Spleen (tissue), 11 donors: ENCODE data around the gene AGBL1. TPM values are rescaled to one million over a fixed set of nuclear protein-coding genes. Genes with fewer than 3 reads are reported as not detected.

ENCODE experiments used
- DNase-seq: peaks from one replicate; pipeline ENCODE4 v3.0.0-alpha.2; 2020
- H3K27ac ChIP-seq, 8 donors: fragments of 200-600 bp; sonication (generic) in 7 of 8; 1 replicate in 4 of 8; 2 replicates in 4 of 8; pipeline versions ENCODE4 v1.5.0 to v1.8.0; 2016 to 2021; ENCODE audit warnings: inconsistent platforms in 4 of 8, mild to moderate bottlenecking in 4 of 8, moderate library complexity in 1 of 8
- H3K27me3 ChIP-seq, 7 donors: fragments of 200-600 bp; sonication (generic) in 6 of 7; replicated peaks in 1 of 7; 1 replicate in 4 of 7; 2 replicates in 3 of 7; pipeline versions ENCODE4 v1.5.0 to v1.8.0; 2016 to 2021; ENCODE audit warnings: inconsistent platforms in 3 of 7, mild to moderate bottlenecking in 1 of 7
- H3K36me3 ChIP-seq, 6 donors: fragments of 200-600 bp; sonication (generic) in 5 of 6; 1 replicate in 4 of 6; 2 replicates in 2 of 6; pipeline versions ENCODE4 v1.5.0 to v1.8.0; 2016 to 2021; ENCODE audit warnings: inconsistent platforms in 2 of 6
- H3K4me1 ChIP-seq, 6 donors: fragments of 200-600 bp; sonication (generic) in 5 of 6; 1 replicate in 3 of 6; 2 replicates in 3 of 6; pipeline versions ENCODE4 v1.5.0 to v1.8.0; 2016 to 2021; ENCODE audit warnings: inconsistent platforms in 3 of 6
- H3K4me3 ChIP-seq, 8 donors: fragments of 200-600 bp; sonication (generic) in 7 of 8; 1 replicate in 4 of 8; 2 replicates in 4 of 8; pipeline versions ENCODE4 v1.5.0 to v1.8.0; 2016 to 2021; ENCODE audit warnings: inconsistent platforms in 4 of 8, mild to moderate bottlenecking in 4 of 8, moderate library complexity in 2 of 8
- H3K9me3 ChIP-seq, 8 donors: fragments of 200-600 bp; sonication (generic) in 7 of 8; 1 replicate in 4 of 8; 2 replicates in 4 of 8; pipeline versions ENCODE4 v1.5.0 to v1.8.0; 2016 to 2021; ENCODE audit warnings: inconsistent platforms in 4 of 8
- POLR2A ChIP-seq, 3 donors: fragments of 450-650 bp; IDR thresholded peaks; one replicate each; pipeline ENCODE4 v1.5.1; 2017; ENCODE audit warnings: antibody characterized with exemption in 3 of 3, mild to moderate bottlenecking in 1 of 3
- POLR2AphosphoS5 ChIP-seq, 3 donors: sonication (generic); formaldehyde crosslinking; IDR thresholded peaks; one replicate each; pipeline ENCODE4 v1.5.1; 2017; ENCODE audit warnings: antibody characterized with exemption in 3 of 3
- WGBS, 5 donors: extraction: QIAGEN DNeasy Blood & Tissue Kit in 3 of 5; methylation state at CpG; one replicate each; pipeline versions ENCODE4 v1.1.5 to v1.1.7; 2013 to 2018; 5-methylcytosine and 5-hydroxymethylcytosine counted together
- intact Hi-C: fragments of 100-400 bp; cut with DNase I; formaldehyde crosslinking; loops from one replicate; pipeline ENCODE4 v1.15.0; 2023; ENCODE audit warnings: low total_unique reads
- polyA plus RNA-seq, 3 donors: library from polyadenylated mRNA; stranded (reverse); fragments of 200-250 nt; gene quantifications; one replicate each; pipeline ENCODE4 v1.2.1, GENCODE V29; 2013
- total RNA-seq, 7 donors: library from RNA; depleted of rRNA in 3 of 7; stranded (reverse); fragments of >200 nt in 3 of 7; fragmentation: NEBNext Ultra II Directional in 4 of 7; extraction: Animal tissue kit (Norgen Biotek cat#: 25700) in 4 of 7; gene quantifications; one replicate each; pipeline versions ENCODE4 v1.1.0 to v1.2.1, GENCODE V29; 2016 to 2021
- TF ChIP-seq, protein P1 (sequence below), 11 experiments: fragments of 200-600 bp in 7 of 11; fragments of 450-650 bp in 4 of 11; sonication (generic) in 4 of 11; IDR thresholded peaks in 8 of 11; conservative IDR thresholded peaks in 3 of 11; 1 replicate in 7 of 11; 2 replicates in 4 of 11; pipeline versions ENCODE4 v1.4.0 to v1.8.0; 2016 to 2021; ENCODE audit warnings: antibody characterized with exemption in 11 of 11, inconsistent platforms in 4 of 11, mild to moderate bottlenecking in 1 of 11
- donor health status: healthy with polysubstance abuse.
- donor health status: DM: no; HTN: no; CAD: no; lungs with moderate emphysema.
- donor health status: DM: no; HTN: no; CAD: no.
- donor health status: Bipolar disorder and iron deficiency.
- donor health status: healthy.
- donor health status: DM: no; HTN: no; CAD: no.
- donor health status: DM: yes; HTN: yes; CAD: no.

The AGBL1 gene
- total and polyA plus RNA-seq, 10 donors, result not detected

DNA sequence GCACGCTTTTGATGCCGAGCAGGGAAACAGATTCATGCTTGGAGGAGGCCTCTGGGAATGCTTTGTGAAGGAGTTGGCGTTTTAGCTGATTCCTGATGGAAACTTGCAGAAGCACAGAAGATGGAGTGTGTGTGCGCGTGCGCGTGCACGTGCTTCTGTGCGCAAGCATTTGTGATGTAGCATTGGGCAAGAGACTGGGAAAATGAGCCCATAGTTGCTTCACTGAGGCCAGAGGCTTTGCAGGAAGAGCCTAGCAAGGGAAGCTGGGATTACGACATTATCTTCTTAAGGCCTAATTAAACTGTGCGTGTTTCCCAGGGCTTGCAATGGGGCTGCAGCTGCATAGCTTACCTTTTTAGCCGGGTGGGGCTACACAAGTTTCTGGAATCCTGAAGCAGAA is 18.1 kb upstream of the AGBL1 start:
- no peaks in the 10 kb centered on the region for H3K36me3 ChIP-seq
- no peak for DNase-seq

DNA sequence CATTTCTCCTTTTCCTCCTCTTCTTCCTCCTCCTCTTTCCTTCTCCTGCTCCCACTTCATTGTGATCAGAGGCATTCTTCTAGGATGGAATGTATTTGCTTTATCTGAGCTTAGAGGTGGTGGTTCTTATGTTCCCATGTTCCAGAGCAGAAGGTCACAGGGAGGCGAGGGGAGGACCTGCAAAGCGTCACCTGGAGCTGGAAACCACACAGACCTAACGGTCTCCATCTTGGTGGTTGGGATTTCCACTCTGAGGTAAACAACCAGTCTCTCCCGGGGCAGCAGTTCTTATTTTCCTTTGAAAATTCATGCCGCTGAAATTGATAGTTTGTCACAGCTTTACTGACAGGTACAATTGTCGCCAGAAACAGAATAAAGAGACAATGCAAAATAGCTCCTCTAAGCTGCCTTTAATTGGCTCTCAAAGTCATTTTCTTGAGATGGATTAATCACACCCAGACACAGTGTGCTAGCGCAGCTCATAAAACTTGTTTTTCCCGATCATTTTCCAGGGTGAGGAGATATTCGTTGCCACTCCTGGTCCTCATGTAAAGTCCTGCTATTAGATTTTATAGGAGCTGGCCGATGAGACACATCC is 16.9 kb upstream of the AGBL1 start:
- WGBS, 5 donors, result 73 to 82% (median 75%) methylated on average over 10 of the region's 10 CpGs
- H3K27me3 ChIP-seq, result peaks cover 0 to 26% (median 0%) of the 10 kb centered on the region in 7 donors
- intact Hi-C loops, result no loop called here
- TF ChIP-seq, protein P1, sequence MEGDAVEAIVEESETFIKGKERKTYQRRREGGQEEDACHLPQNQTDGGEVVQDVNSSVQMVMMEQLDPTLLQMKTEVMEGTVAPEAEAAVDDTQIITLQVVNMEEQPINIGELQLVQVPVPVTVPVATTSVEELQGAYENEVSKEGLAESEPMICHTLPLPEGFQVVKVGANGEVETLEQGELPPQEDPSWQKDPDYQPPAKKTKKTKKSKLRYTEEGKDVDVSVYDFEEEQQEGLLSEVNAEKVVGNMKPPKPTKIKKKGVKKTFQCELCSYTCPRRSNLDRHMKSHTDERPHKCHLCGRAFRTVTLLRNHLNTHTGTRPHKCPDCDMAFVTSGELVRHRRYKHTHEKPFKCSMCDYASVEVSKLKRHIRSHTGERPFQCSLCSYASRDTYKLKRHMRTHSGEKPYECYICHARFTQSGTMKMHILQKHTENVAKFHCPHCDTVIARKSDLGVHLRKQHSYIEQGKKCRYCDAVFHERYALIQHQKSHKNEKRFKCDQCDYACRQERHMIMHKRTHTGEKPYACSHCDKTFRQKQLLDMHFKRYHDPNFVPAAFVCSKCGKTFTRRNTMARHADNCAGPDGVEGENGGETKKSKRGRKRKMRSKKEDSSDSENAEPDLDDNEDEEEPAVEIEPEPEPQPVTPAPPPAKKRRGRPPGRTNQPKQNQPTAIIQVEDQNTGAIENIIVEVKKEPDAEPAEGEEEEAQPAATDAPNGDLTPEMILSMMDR (IDR thresholded peaks at IDR 0.05 in 8 of 11, conservative IDR thresholded peaks at IDR 0.05 in 3 of 11), result no peak
- TF ChIP-seq POLR2AphosphoS5 (IDR thresholded peaks at IDR 0.05) (no peak), POLR2A (IDR thresholded peaks at IDR 0.05) (no peak)
- H3K27ac ChIP-seq, result no peak overlapping the region
- DNase-seq, result no peak
- no peaks in the 10 kb centered on the region for H3K36me3 ChIP-seq
- peaks cover 0 to 14% (median 6%) of the 10 kb centered on the region in 8 donors for H3K9me3 ChIP-seq
- no peak overlapping the region for H3K4me3 ChIP-seq
- H3K4me1 ChIP-seq, result no peaks in the 10 kb centered on the region

More for the DNA sequence above, 18.1 kb upstream of the AGBL1 start:
- no peak overlapping the region for H3K4me3 ChIP-seq
- H3K9me3 ChIP-seq, result peaks cover 0 to 3% (median 0%) of the 10 kb centered on the region in 8 donors
- H3K27me3 ChIP-seq, result peaks cover 0 to 26% (median 0%) of the 10 kb centered on the region in 7 donors
- no peak overlapping the region for H3K27ac ChIP-seq
- WGBS, 5 donors, result 80 to 94% (median 88%) methylated on average over 12 of the region's 12 CpGs
- no peak for TF ChIP-seq POLR2A (IDR thresholded peaks at IDR 0.05)
- TF ChIP-seq, protein P1 (IDR thresholded peaks at IDR 0.05 in 8 of 11, conservative IDR thresholded peaks at IDR 0.05 in 3 of 11), result no peak
- no peak for TF ChIP-seq POLR2AphosphoS5 (IDR thresholded peaks at IDR 0.05)
- no peaks in the 10 kb centered on the region for H3K4me1 ChIP-seq
- intact Hi-C loops, result no loop called here

DNA sequence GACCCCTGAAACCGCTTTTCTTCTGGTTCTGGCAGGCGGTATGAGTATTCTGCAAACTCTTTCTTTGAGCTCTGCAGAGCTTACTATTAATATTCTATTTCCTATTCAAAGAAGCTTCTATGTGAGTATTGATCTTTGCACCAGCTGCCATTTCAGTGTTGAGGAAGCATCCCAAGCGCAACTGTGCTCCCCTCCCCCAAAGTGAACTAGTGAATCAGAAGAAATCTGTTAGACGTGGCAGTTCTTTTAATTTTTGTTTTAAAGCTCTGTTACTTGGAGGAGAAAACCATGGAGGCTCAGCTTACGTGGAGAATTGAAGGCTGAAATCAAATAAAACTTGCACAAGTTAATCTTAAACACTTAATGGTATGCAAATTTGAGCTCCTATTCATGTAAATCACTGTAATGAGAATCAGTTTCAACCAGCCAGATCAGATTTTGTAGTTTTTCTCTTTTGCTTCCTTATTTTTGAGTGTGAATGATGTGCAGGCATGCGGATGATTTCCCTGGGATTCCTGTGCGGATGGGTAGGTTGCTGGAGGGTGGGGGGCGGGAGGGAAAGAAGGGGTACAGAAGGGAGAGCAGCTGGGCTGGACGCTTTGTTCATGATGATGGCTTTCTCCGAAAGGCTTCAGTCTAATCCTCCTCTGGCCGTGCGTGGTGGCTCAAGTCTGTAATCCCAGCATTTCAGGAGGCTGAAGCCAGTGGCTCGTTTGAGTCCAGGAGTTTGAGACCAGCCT is 16.1 kb upstream of the AGBL1 start:
- H3K4me1 ChIP-seq, result no peaks in the 10 kb centered on the region
- no peak overlapping the region for H3K27ac ChIP-seq
- no peaks in the 10 kb centered on the region for H3K36me3 ChIP-seq
- no peak overlapping the region for H3K4me3 ChIP-seq
- DNase-seq, result no peak
- TF ChIP-seq, protein P1 (IDR thresholded peaks at IDR 0.05 in 8 of 11, conservative IDR thresholded peaks at IDR 0.05 in 3 of 11), result no peak
- TF ChIP-seq POLR2A (IDR thresholded peaks at IDR 0.05), result no peak
- no peak for TF ChIP-seq POLR2AphosphoS5 (IDR thresholded peaks at IDR 0.05)
- 79 to 92% (median 83%) methylated on average over 13 of the region's 13 CpGs for WGBS, 5 donors
- H3K27me3 ChIP-seq, result peaks cover 0 to 26% (median 0%) of the 10 kb centered on the region in 7 donors
- H3K9me3 ChIP-seq, result peaks cover 0 to 19% (median 6%) of the 10 kb centered on the region in 8 donors
- intact Hi-C loops, result no loop called here

DNA sequence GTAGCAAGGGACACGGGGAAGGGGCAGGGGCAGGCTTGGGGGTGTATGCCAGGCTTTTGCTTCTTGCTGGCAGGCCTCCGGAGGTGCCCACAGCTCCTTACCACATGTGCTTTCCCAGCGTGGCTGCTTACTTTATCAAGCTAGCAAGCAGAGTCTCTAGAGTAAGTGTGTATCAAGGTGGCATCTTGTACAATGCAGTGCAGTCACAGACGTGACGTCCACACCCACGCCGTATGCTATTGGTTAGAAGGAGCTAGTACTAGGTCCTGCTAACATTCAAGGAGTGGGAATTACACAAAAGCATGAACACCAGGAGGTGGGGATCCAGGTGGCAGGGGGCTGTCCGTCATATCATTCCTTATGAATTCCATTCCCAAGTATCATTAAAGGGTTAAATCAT is 15.3 kb upstream of the AGBL1 start:
- Histone ChIP-seq H3K27me3 (peaks cover 0 to 26% (median 0%) of the 10 kb centered on the region in 7 donors), H3K9me3 (peaks cover 0 to 19% (median 6%) of the 10 kb centered on the region in 8 donors), H3K27ac (no peak overlapping the region), H3K36me3 (no peaks in the 10 kb centered on the region), H3K4me3 (no peak overlapping the region), H3K4me1 (no peaks in the 10 kb centered on the region)
- DNase-seq, result no peak
- TF ChIP-seq POLR2A (IDR thresholded peaks at IDR 0.05) (no peak), POLR2AphosphoS5 (IDR thresholded peaks at IDR 0.05) (no peak)
- TF ChIP-seq, protein P1 (IDR thresholded peaks at IDR 0.05 in 8 of 11, conservative IDR thresholded peaks at IDR 0.05 in 3 of 11), result no peak
- 79 to 92% (median 89%) methylated on average over 8 of the region's 8 CpGs for WGBS, 5 donors
- intact Hi-C loops, result no loop called here
